A673 (cell line): Measurements from ENCODE around the gene KCTD5. TPM values are rescaled to one million over a fixed set of nuclear protein-coding genes. Genes with fewer than 3 reads are reported as not detected.

Source experiments
- BruUV-seq: library from RNA; stranded (reverse); fragments of 400-500 nt; replicated peaks from 2 replicates; lab custom pipeline; 2021; lab: Mats Ljungman, UMichigan
- CTCF ChIA-PET: fragments of 300-600 bp; sonication (Branson Sonifier 250); formaldehyde crosslinking; loops from one replicate; lab custom pipeline; 2022; ENCODE audit warnings: antibody characterized with exemption; lab: Charles Lee
- POLR2A ChIA-PET: fragments of 300-600 bp; sonication (Branson Sonifier 250); formaldehyde crosslinking; loops from one replicate; lab custom pipeline; 2022; ENCODE audit warnings: antibody characterized with exemption; ENCODE audit not compliant: low non-redundant PET; lab: Charles Lee
- DNase-seq: peaks from one replicate; pipeline ENCODE4 v3.0.0-alpha.2; 2015; ENCODE audit warnings: low spot score
- H3K27ac ChIP-seq: fragments of 200-600 bp; sonication (generic); 2 replicates; pipeline ENCODE4 v1.5.1; 2016; ENCODE audit warnings: mixed run types, low read depth, mild to moderate bottlenecking, mixed read lengths, antibody characterized with exemption, low read length; ENCODE audit not compliant: poor library complexity, severe bottlenecking
- H3K27me3 ChIP-seq: fragments of 200-600 bp; sonication (generic); replicated peaks from 2 replicates; pipeline ENCODE4 v1.6.1; 2017; ENCODE audit warnings: mixed run types, low read depth, mild to moderate bottlenecking, mixed read lengths, antibody characterized with exemption, low read length; ENCODE audit not compliant: insufficient read depth, poor library complexity
- H3K36me3 ChIP-seq: fragments of 200-600 bp; sonication (generic); 2 replicates; pipeline ENCODE4 v1.6.1; 2016; ENCODE audit warnings: mixed run types, mild to moderate bottlenecking, mixed read lengths, antibody characterized with exemption, low read length; ENCODE audit not compliant: insufficient read depth, poor library complexity, severe bottlenecking
- H3K4me1 ChIP-seq: fragments of 200-600 bp; sonication (generic); 2 replicates; pipeline ENCODE4 v1.6.1; 2017; ENCODE audit warnings: mixed run types, mild to moderate bottlenecking, mixed read lengths, antibody characterized with exemption, low read length; ENCODE audit not compliant: insufficient read depth, poor library complexity, severe bottlenecking
- H3K4me3 ChIP-seq: fragments of 200-600 bp; sonication (generic); 2 replicates; pipeline ENCODE4 v1.5.1; 2016; ENCODE audit warnings: low read depth, mixed run types, mild to moderate bottlenecking, mixed read lengths, low read length; ENCODE audit not compliant: poor library complexity, severe bottlenecking
- H3K9me3 ChIP-seq: fragments of 200-600 bp; sonication (generic); 2 replicates; pipeline ENCODE4 v1.6.1; 2016; ENCODE audit warnings: mixed run types, low read depth, mild to moderate bottlenecking, mixed read lengths, antibody characterized with exemption, low read length; ENCODE audit not compliant: poor library complexity, severe bottlenecking
- CTCF ChIP-seq: fragments of 300-800, 200-600 bp; sonication (generic); conservative IDR thresholded peaks from 2 replicates; pipeline ENCODE4 v1.5.1; 2017; ENCODE audit warnings: low read depth, mild to moderate bottlenecking, antibody characterized with exemption, low read length, moderate library complexity, mixed read lengths
- EZH2 ChIP-seq: fragments of 200-600 bp; sonication (generic); IDR thresholded peaks from 2 replicates; pipeline ENCODE4 v1.6.1; 2017; ENCODE audit warnings: borderline replicate concordance, low read depth, mild to moderate bottlenecking, mixed read lengths, antibody characterized with exemption, low read length; ENCODE audit not compliant: poor library complexity, severe bottlenecking
- intact Hi-C: fragments of 100-400 bp; cut with micrococcal nuclease; formaldehyde crosslinking; loops from one replicate; pipeline ENCODE4 v1.10.0; 2022; ENCODE audit not compliant: unreplicated experiment
- total RNA-seq: library from RNA; stranded (reverse); gene quantifications from 2 replicates; pipeline ENCODE4 v1.2.3, GENCODE V29; 2021

Gene KCTD5
- total RNA-seq, 1 experiment from 2014 or later: 35.6 TPM

GRCh38 chr16:2753733-2754020 is 71.4 kb downstream of the KCTD5 start:
- Histone ChIP-seq H3K4me1 (peaks cover 32% of the 10 kb centered on the region), H3K27ac (peak overlapping the region; percentile 100), H3K9me3 (no peaks in the 10 kb centered on the region), H3K36me3 (peaks cover 46% of the 10 kb centered on the region), H3K4me3 (peak overlapping the region; percentile 97), H3K27me3 (no peaks in the 10 kb centered on the region)
- no peak for DNase-seq
- TF ChIP-seq CTCF (no peak), EZH2 (no peak)
- no TSS peak for BruUV-seq
- intact Hi-C loops: no loop called here
- ChIA-PET POLR2A (no interaction called here), CTCF (no interaction called here)

GRCh38 chr16:2755158-2755557 is 72.8 kb downstream of the KCTD5 start:
- Histone ChIP-seq H3K36me3 (peaks cover 61% of the 10 kb centered on the region), H3K27ac (peak overlapping the region; percentile 58), H3K27me3 (no peaks in the 10 kb centered on the region), H3K9me3 (no peaks in the 10 kb centered on the region), H3K4me3 (peak overlapping the region; percentile 97), H3K4me1 (peaks cover 32% of the 10 kb centered on the region)
- TF ChIP-seq CTCF: no peak
- TF ChIP-seq EZH2: no peak
- intact Hi-C loops: no loop called here
- no peak for DNase-seq
- BruUV-seq: no TSS peak
- POLR2A ChIA-PET: no interaction called here
- CTCF ChIA-PET: no interaction called here

- H3K4me1 ChIP-seq: peaks cover 22% of the 10 kb centered on the region
- H3K27ac ChIP-seq: no peak overlapping the region
- no peaks in the 10 kb centered on the region for H3K27me3 ChIP-seq
- CTCF ChIA-PET: no interaction called here
- no TSS peak for BruUV-seq
- peaks cover 73% of the 10 kb centered on the region for H3K36me3 ChIP-seq
- POLR2A ChIA-PET: no interaction called here
- intact Hi-C loops: no loop called here
- H3K4me3 ChIP-seq: no peak overlapping the region
- no peak for TF ChIP-seq CTCF
- no peak for TF ChIP-seq EZH2
- H3K9me3 ChIP-seq: no peaks in the 10 kb centered on the region
- no peak for DNase-seq
These were observed 74.1 kb downstream of the KCTD5 start for GRCh38 chr16:2756288-2757015.
